Activated naive CD4-positive, alpha-beta T cell treated with anti-CD3 and anti-CD28 coated beads for 36 hours (primary cell): ENCODE data around the gene GPR42. TPM values are rescaled to one million over a fixed set of nuclear protein-coding genes. Genes with fewer than 3 reads are reported as not detected.
"Not testable (repeated sequence)": the region's sequence is repeated elsewhere in the genome, so short reads cannot be mapped to it uniquely, and the experiment has no call there.

ENCODE experiments used
- CTCF ChIA-PET: fragments of 350-600 bp; sonication (Branson Sonifier 250); formaldehyde crosslinking; loops from one replicate; lab custom pipeline; 2021; ENCODE audit warnings: antibody characterized with exemption; lab: Charles Lee
- DNase-seq: peaks from one replicate; pipeline ENCODE4 v3.0.0-alpha.2; 2020
- H3K27ac Mint-ChIP-seq: one replicate; pipeline ENCODE4 v1.8.0; 2021; ENCODE audit warnings: mild to moderate bottlenecking, mixed read lengths
- H3K27me3 Mint-ChIP-seq: one replicate; pipeline ENCODE4 v1.8.0; 2021; ENCODE audit warnings: low read depth, mixed read lengths
- H3K36me3 Mint-ChIP-seq: one replicate; pipeline ENCODE4 v1.8.0; 2021; ENCODE audit warnings: low read depth, mixed read lengths
- H3K4me1 Mint-ChIP-seq: one replicate; pipeline ENCODE4 v1.8.0; 2021; ENCODE audit warnings: low read depth, mixed read lengths
- H3K4me3 Mint-ChIP-seq: one replicate; pipeline ENCODE4 v1.8.0; 2021; ENCODE audit warnings: mild to moderate bottlenecking, moderate library complexity, mixed read lengths
- H3K9me3 Mint-ChIP-seq: one replicate; pipeline ENCODE4 v1.8.0; 2021; ENCODE audit warnings: mixed read lengths
- intact Hi-C: fragments of 100-400 bp; cut with micrococcal nuclease; formaldehyde crosslinking; loops from one replicate; pipeline ENCODE4 v1.15.1; 2023
- total RNA-seq, 2 experiments: library from RNA; stranded (reverse); gene quantifications; one replicate each; pipeline ENCODE4 v1.2.3, GENCODE V29; 2021

Gene GPR42
- total RNA-seq, 2 experiments from 2014 or later, result 0.17 to 0.30 TPM

- peaks cover 2% of the 10 kb centered on the region for H3K36me3 Mint-ChIP-seq
- peaks cover 3% of the 10 kb centered on the region for H3K27me3 Mint-ChIP-seq
- peaks cover 4% of the 10 kb centered on the region for H3K9me3 Mint-ChIP-seq
- H3K27ac Mint-ChIP-seq, result no peak overlapping the region
- intact Hi-C loops, result no loop called here
- CTCF ChIA-PET, result no interaction called here
- H3K4me3 Mint-ChIP-seq, result no peak overlapping the region
- no peak for DNase-seq
- H3K4me1 Mint-ChIP-seq, result no peaks in the 10 kb centered on the region
Observed at GRCh38 chr19:35389192-35389861, 18.5 kb downstream of the GPR42 start.

- Mint-ChIP-seq H3K4me3 (no peak overlapping the region), H3K9me3 (no peaks in the 10 kb centered on the region), H3K36me3 (no peaks in the 10 kb centered on the region), H3K4me1 (no peaks in the 10 kb centered on the region), H3K27ac (no peak overlapping the region), H3K27me3 (no peaks in the 10 kb centered on the region)
- no peak for DNase-seq
- CTCF ChIA-PET, result no interaction called here
- intact Hi-C loops, result no loop called here
Observed at GRCh38 chr19:35392742-35393715, 22.2 kb downstream of the GPR42 start.

- CTCF ChIA-PET, result no interaction called here
- no peaks in the 10 kb centered on the region for H3K36me3 Mint-ChIP-seq
- H3K4me1 Mint-ChIP-seq, result no peaks in the 10 kb centered on the region
- no peak overlapping the region for H3K4me3 Mint-ChIP-seq
- no peak for DNase-seq
- no peak overlapping the region for H3K27ac Mint-ChIP-seq
- intact Hi-C loops, result no loop called here
- H3K9me3 Mint-ChIP-seq, result no peaks in the 10 kb centered on the region
- no peaks in the 10 kb centered on the region for H3K27me3 Mint-ChIP-seq
Observed at GRCh38 chr19:35395382-35396199, 24.7 kb downstream of the GPR42 start.

GRCh38 chr19:35396240-35396885 lies 25.5 kb downstream of the GPR42 start:
- H3K4me1 Mint-ChIP-seq, result no peaks in the 10 kb centered on the region
- no peak overlapping the region for H3K27ac Mint-ChIP-seq
- CTCF ChIA-PET, result interaction anchor here (0.6 kb wide), 1 partner anchor 990 kb away, joined by 3 read pairs; no protein-coding TSS in a partner anchor
- no peaks in the 10 kb centered on the region for H3K36me3 Mint-ChIP-seq
- DNase-seq, result no peak
- H3K4me3 Mint-ChIP-seq, result no peak overlapping the region
- H3K9me3 Mint-ChIP-seq, result no peaks in the 10 kb centered on the region
- intact Hi-C loops, result no loop called here
- no peaks in the 10 kb centered on the region for H3K27me3 Mint-ChIP-seq

- Mint-ChIP-seq H3K9me3 (no peaks in the 10 kb centered on the region), H3K4me1 (no peaks in the 10 kb centered on the region), H3K27me3 (no peaks in the 10 kb centered on the region), H3K4me3 (no peak overlapping the region), H3K27ac (no peak overlapping the region), H3K36me3 (no peaks in the 10 kb centered on the region)
- intact Hi-C loops, result no loop called here
- DNase-seq, result no peak
- CTCF ChIA-PET, result interaction anchor here (0.6 kb wide), 1 partner anchor 991 kb away, joined by 3 read pairs; no protein-coding TSS in a partner anchor
Observed at GRCh38 chr19:35397064-35397463, 26.2 kb downstream of the GPR42 start.

- no peak for DNase-seq
- no peaks in the 10 kb centered on the region for H3K27me3 Mint-ChIP-seq
- H3K36me3 Mint-ChIP-seq, result no peaks in the 10 kb centered on the region
- H3K4me1 Mint-ChIP-seq, result no peaks in the 10 kb centered on the region
- H3K4me3 Mint-ChIP-seq, result no peak overlapping the region
- CTCF ChIA-PET, result no interaction called here
- H3K27ac Mint-ChIP-seq, result no peak overlapping the region
- H3K9me3 Mint-ChIP-seq, result no peaks in the 10 kb centered on the region
- intact Hi-C loops, result no loop called here
Observed at GRCh38 chr19:35398570-35398969, 27.7 kb downstream of the GPR42 start.

- no peak overlapping the region for H3K4me3 Mint-ChIP-seq
- DNase-seq, result no peak
- H3K27ac Mint-ChIP-seq, result no peak overlapping the region
- H3K36me3 Mint-ChIP-seq, result no peaks in the 10 kb centered on the region
- H3K27me3 Mint-ChIP-seq, result no peaks in the 10 kb centered on the region
- CTCF ChIA-PET, result no interaction called here
- H3K9me3 Mint-ChIP-seq, result no peaks in the 10 kb centered on the region
- intact Hi-C loops, result no loop called here
- no peaks in the 10 kb centered on the region for H3K4me1 Mint-ChIP-seq
Observed at GRCh38 chr19:35399231-35399630, 28.4 kb downstream of the GPR42 start.

GRCh38 chr19:35399948-35400772 lies 29.3 kb downstream of the GPR42 start:
- Mint-ChIP-seq H3K4me1 (no peaks in the 10 kb centered on the region), H3K9me3 (no peaks in the 10 kb centered on the region), H3K4me3 (no peak overlapping the region), H3K27me3 (no peaks in the 10 kb centered on the region), H3K27ac (no peak overlapping the region), H3K36me3 (no peaks in the 10 kb centered on the region)
- CTCF ChIA-PET, result interaction anchor here (1.0 to 1.1 kb wide), 2 partner anchors 47 to 117 kb away, joined by 3 read pairs; no protein-coding TSS in a partner anchor
- DNase-seq, result no peak
- intact Hi-C loops, result no loop called here

GRCh38 chr19:35400773-35401100 lies 29.9 kb downstream of the GPR42 start:
- no peak for DNase-seq
- intact Hi-C loops, result no loop called here
- Mint-ChIP-seq H3K27me3 (no peaks in the 10 kb centered on the region), H3K27ac (no peak overlapping the region), H3K4me1 (no peaks in the 10 kb centered on the region), H3K4me3 (no peak overlapping the region), H3K9me3 (no peaks in the 10 kb centered on the region), H3K36me3 (no peaks in the 10 kb centered on the region)
- CTCF ChIA-PET, result interaction anchor here (1.0 to 1.1 kb wide), 2 partner anchors 48 to 116 kb away, joined by 3 read pairs; no protein-coding TSS in a partner anchor

GRCh38 chr19:35401416-35401815 lies 30.5 kb downstream of the GPR42 start:
- H3K4me1 Mint-ChIP-seq, H3K27me3 Mint-ChIP-seq, H3K9me3 Mint-ChIP-seq, CTCF ChIA-PET, H3K27ac Mint-ChIP-seq, DNase-seq, intact Hi-C loops, H3K4me3 Mint-ChIP-seq, H3K36me3 Mint-ChIP-seq: not testable (repeated sequence)

- Mint-ChIP-seq H3K36me3 (no peaks in the 10 kb centered on the region), H3K27me3 (no peaks in the 10 kb centered on the region), H3K4me3 (no peak overlapping the region), H3K4me1 (no peaks in the 10 kb centered on the region), H3K27ac (no peak overlapping the region), H3K9me3 (no peaks in the 10 kb centered on the region)
- CTCF ChIA-PET, result interaction anchor here (1.0 kb wide), 1 partner anchor 105 kb away, joined by 3 read pairs; no protein-coding TSS in a partner anchor
- DNase-seq, result no peak
- intact Hi-C loops, result no loop called here
Observed at GRCh38 chr19:35403116-35403760, 32.4 kb downstream of the GPR42 start.
